Suprapubic skin (tissue), 4 donors: ENCODE results near the gene ACRV1. TPM values are rescaled to one million over a fixed set of nuclear protein-coding genes. Genes with fewer than 3 reads are reported as not detected.

Experiments used
- DNase-seq, 2 donors: peaks; one replicate each; pipeline ENCODE4 v3.0.0-alpha.2; 2019; ENCODE audit warnings: low spot score in 2 of 2
- H3K27ac ChIP-seq: fragments of 200-600 bp; sonication (generic); one replicate; pipeline ENCODE4 v1.5.1; 2019
- H3K27me3 ChIP-seq: fragments of 200-600 bp; sonication (generic); one replicate; pipeline ENCODE4 v1.5.1; 2019
- H3K36me3 ChIP-seq: fragments of 200-600 bp; sonication (generic); one replicate; pipeline ENCODE4 v1.5.1; 2019
- H3K4me1 ChIP-seq: fragments of 200-600 bp; sonication (generic); one replicate; pipeline ENCODE4 v1.5.1; 2019
- H3K4me3 ChIP-seq: fragments of 200-600 bp; sonication (generic); one replicate; pipeline ENCODE4 v1.5.1; 2019; ENCODE audit warnings: mild to moderate bottlenecking
- H3K9me3 ChIP-seq: fragments of 200-600 bp; sonication (generic); one replicate; pipeline ENCODE4 v1.5.1; 2019
- CTCF ChIP-seq, 2 donors: fragments of 200-600 bp in 1 of 2; fragments of 450-650 bp in 1 of 2; sonication (generic) in 1 of 2; IDR thresholded peaks; one replicate each; pipeline ENCODE4 v1.5.1; 2016 to 2019; ENCODE audit warnings: antibody characterized with exemption in 2 of 2, mild to moderate bottlenecking in 1 of 2, moderate library complexity in 1 of 2
- EP300 ChIP-seq: sonication (generic); formaldehyde crosslinking; IDR thresholded peaks from one replicate; pipeline ENCODE4 v1.6.1; 2017; ENCODE audit warnings: antibody characterized with exemption
- POLR2A ChIP-seq, 2 donors: fragments of 450-650 bp; IDR thresholded peaks; one replicate each; pipeline ENCODE4 v1.6.1; 2017; ENCODE audit warnings: antibody characterized with exemption in 2 of 2, mild to moderate bottlenecking in 2 of 2, moderate library complexity in 2 of 2
- POLR2AphosphoS5 ChIP-seq, 3 donors: sonication (generic); formaldehyde crosslinking; IDR thresholded peaks; one replicate each; pipeline ENCODE4 v1.6.1; 2017; ENCODE audit warnings: antibody characterized with exemption in 3 of 3
- WGBS: methylation state at CpG from one replicate; pipeline ENCODE4 v1.1.5; 2018; 5-methylcytosine and 5-hydroxymethylcytosine counted together
- total RNA-seq, 4 donors: library from RNA; depleted of rRNA; stranded (reverse); fragments of >200 nt; gene quantifications; one replicate each; pipeline ENCODE4 v1.1.0, GENCODE V29; 2016

The ACRV1 gene
- total RNA-seq, 4 donors from 2014 or later, result not detected

DNA sequence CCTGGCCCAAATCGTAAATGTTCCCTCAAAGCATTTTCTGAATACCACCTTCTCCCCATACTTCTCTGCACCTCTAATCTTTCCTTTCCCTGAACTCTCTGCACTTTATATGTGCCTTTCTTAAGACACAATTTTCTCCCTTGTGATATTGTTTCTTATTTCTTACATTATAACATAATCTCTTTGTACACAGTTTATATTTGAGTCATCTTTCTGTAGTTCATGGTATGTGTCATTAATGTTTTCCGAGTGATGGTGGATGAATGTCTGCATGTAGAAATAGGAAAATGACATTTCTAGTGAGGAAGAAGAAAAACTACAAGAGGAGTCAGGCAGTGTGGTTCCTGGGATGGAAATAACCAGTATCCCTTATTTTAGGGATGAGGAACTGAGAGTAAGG, 5.5 kb downstream of the ACRV1 start:
- DNase-seq, result no peak
- no peaks in the 10 kb centered on the region for H3K27me3 ChIP-seq
- no peak overlapping the region for H3K4me3 ChIP-seq
- TF ChIP-seq EP300 (no peak), POLR2A (IDR thresholded peaks at IDR 0.05) (no peak), CTCF (IDR thresholded peaks at IDR 0.05) (no peak), POLR2AphosphoS5 (IDR thresholded peaks at IDR 0.05) (no peak)
- no peak overlapping the region for H3K27ac ChIP-seq
- H3K9me3 ChIP-seq, result no peaks in the 10 kb centered on the region
- 96% methylated on average over 2 of the region's 2 CpGs for WGBS
- no peaks in the 10 kb centered on the region for H3K36me3 ChIP-seq
- no peaks in the 10 kb centered on the region for H3K4me1 ChIP-seq

DNA sequence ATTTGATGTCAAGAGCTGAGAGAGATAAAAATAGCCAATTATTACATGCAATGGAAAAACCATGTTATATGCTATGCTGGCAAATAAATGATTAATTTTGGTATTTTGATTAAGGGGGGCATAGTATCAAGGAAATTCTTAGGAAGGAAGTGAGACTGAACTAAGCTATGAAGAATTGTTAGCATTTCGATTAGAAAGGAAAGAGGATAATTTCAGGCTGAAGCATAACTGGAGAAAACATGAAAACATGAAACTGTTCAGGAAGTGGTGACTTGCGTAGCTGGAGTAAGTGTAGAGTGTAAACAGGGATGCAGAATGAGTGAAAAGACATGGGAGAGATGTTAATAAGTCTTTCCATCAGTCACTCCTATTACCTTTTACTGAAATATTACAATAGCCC, 6.4 kb downstream of the ACRV1 start:
- Histone ChIP-seq H3K27ac (no peak overlapping the region), H3K27me3 (no peaks in the 10 kb centered on the region), H3K4me3 (no peak overlapping the region), H3K36me3 (no peaks in the 10 kb centered on the region), H3K4me1 (no peaks in the 10 kb centered on the region), H3K9me3 (no peaks in the 10 kb centered on the region)
- no peak for DNase-seq
- WGBS, result 71% methylated on average over 2 of the region's 2 CpGs
- TF ChIP-seq POLR2AphosphoS5 (IDR thresholded peaks at IDR 0.05), result no peak
- TF ChIP-seq EP300, result no peak
- no peak for TF ChIP-seq POLR2A (IDR thresholded peaks at IDR 0.05)
- no peak for TF ChIP-seq CTCF (IDR thresholded peaks at IDR 0.05)

DNA sequence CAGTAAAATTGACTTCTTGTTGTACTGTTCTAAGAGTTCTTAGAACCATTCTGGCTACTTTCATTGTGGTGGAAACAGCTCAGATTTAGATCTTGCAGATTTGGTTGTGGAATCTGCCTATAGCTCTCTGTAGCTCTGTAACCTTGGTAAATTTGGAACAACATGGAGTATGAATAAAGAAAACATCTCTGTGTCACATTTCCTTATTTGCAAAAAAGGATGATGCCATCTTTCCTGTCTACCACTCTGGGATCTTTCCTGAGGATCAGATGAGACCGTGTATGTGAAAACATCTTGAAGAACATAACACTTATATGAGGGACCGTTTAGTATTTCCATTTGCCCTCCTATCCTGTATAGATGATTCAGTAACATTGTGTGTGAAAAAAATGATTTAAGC, 9.1 kb downstream of the ACRV1 start:
- TF ChIP-seq POLR2A (IDR thresholded peaks at IDR 0.05) (no peak), EP300 (no peak), POLR2AphosphoS5 (IDR thresholded peaks at IDR 0.05) (no peak), CTCF (IDR thresholded peaks at IDR 0.05) (no peak)
- no peaks in the 10 kb centered on the region for H3K27me3 ChIP-seq
- no peaks in the 10 kb centered on the region for H3K4me1 ChIP-seq
- no peak overlapping the region for H3K4me3 ChIP-seq
- H3K9me3 ChIP-seq, result no peaks in the 10 kb centered on the region
- DNase-seq, result no peak
- H3K27ac ChIP-seq, result no peak overlapping the region
- WGBS, result 84% methylated on average over 2 of the region's 2 CpGs
- no peaks in the 10 kb centered on the region for H3K36me3 ChIP-seq

- WGBS, result 96% methylated on average over 1 of the region's 1 CpG
- no peak for DNase-seq
- H3K27ac ChIP-seq, result no peak overlapping the region
- no peaks in the 10 kb centered on the region for H3K4me1 ChIP-seq
- no peak overlapping the region for H3K4me3 ChIP-seq
- TF ChIP-seq POLR2A (IDR thresholded peaks at IDR 0.05), result no peak
- no peaks in the 10 kb centered on the region for H3K36me3 ChIP-seq
- H3K9me3 ChIP-seq, result no peaks in the 10 kb centered on the region
- H3K27me3 ChIP-seq, result no peaks in the 10 kb centered on the region
Observed at GRCh38 chr11:125670172-125670571, 10.5 kb downstream of the ACRV1 start.

- no peak for DNase-seq
- Histone ChIP-seq H3K27ac (no peak overlapping the region), H3K9me3 (no peaks in the 10 kb centered on the region), H3K27me3 (no peaks in the 10 kb centered on the region), H3K4me3 (no peak overlapping the region), H3K36me3 (no peaks in the 10 kb centered on the region), H3K4me1 (no peaks in the 10 kb centered on the region)
- WGBS, result 100% methylated on average over 2 of the region's 2 CpGs
- no peak for TF ChIP-seq EP300
- no peak for TF ChIP-seq POLR2AphosphoS5 (IDR thresholded peaks at IDR 0.05)
- no peak for TF ChIP-seq POLR2A (IDR thresholded peaks at IDR 0.05)
- TF ChIP-seq CTCF (IDR thresholded peaks at IDR 0.05), result no peak
Observed at GRCh38 chr11:125667151-125667550, 13.5 kb downstream of the ACRV1 start.

- H3K27me3 ChIP-seq, result no peaks in the 10 kb centered on the region
- no peaks in the 10 kb centered on the region for H3K9me3 ChIP-seq
- WGBS, result 96% methylated on average over 3 of the region's 3 CpGs
- H3K27ac ChIP-seq, result no peak overlapping the region
- no peak overlapping the region for H3K4me3 ChIP-seq
- no peak for DNase-seq
- no peaks in the 10 kb centered on the region for H3K4me1 ChIP-seq
- no peak for TF ChIP-seq POLR2AphosphoS5 (IDR thresholded peaks at IDR 0.05)
- TF ChIP-seq CTCF (IDR thresholded peaks at IDR 0.05), result no peak
- no peak for TF ChIP-seq POLR2A (IDR thresholded peaks at IDR 0.05)
- H3K36me3 ChIP-seq, result no peaks in the 10 kb centered on the region
Observed at GRCh38 chr11:125663910-125664309, 16.7 kb downstream of the ACRV1 start.
